PC-3 (cell line): ENCODE data around the gene PIK3R2. TPM values are rescaled to one million over a fixed set of nuclear protein-coding genes. Genes with fewer than 3 reads are reported as not detected.

Experiments
- ATAC-seq: fragments of 200-7000 bp; cut with Tn5 transposase; 2 replicates; pipeline ENCODE4 v1.9.1; 2020; ENCODE audit warnings: mild to moderate bottlenecking, moderate library complexity
- BruUV-seq: library from RNA; stranded (reverse); fragments of 400-500 nt; replicated peaks from 2 replicates; lab custom pipeline; 2021; lab: Mats Ljungman, UMichigan
- CTCF ChIA-PET: fragments of 300-600 bp; sonication (Branson Sonifier 250); formaldehyde crosslinking; loops from one replicate; lab custom pipeline; 2022; ENCODE audit warnings: antibody characterized with exemption; lab: Charles Lee
- POLR2A ChIA-PET: fragments of 300-600 bp; sonication (Branson Sonifier 250); formaldehyde crosslinking; loops from one replicate; lab custom pipeline; 2022; ENCODE audit warnings: antibody characterized with exemption; ENCODE audit not compliant: unreplicated experiment; lab: Charles Lee
- DNase-seq: peaks from one replicate; pipeline ENCODE4 v3.0.0-alpha.2; 2015
- H2AFZ ChIP-seq: fragments of 300-600 bp; sonication (generic); 2 replicates; pipeline ENCODE4 v1.6.0; 2016; ENCODE audit warnings: antibody characterized with exemption, low read length
- H3F3A ChIP-seq: fragments of 300-600 bp; sonication (generic); one replicate; pipeline ENCODE4 v1.6.0; 2017; ENCODE audit warnings: antibody characterized with exemption, low read length, control low read depth, mild to moderate bottlenecking; ENCODE audit not compliant: unreplicated experiment
- H3K27ac ChIP-seq: fragments of 300-600 bp; sonication (generic); 2 replicates; pipeline ENCODE4 v1.5.1; 2016; ENCODE audit warnings: mild to moderate bottlenecking, low read length
- H3K27me3 ChIP-seq: fragments of 300-600 bp; sonication (generic); 2 replicates; pipeline ENCODE4 v1.6.1; 2016; ENCODE audit warnings: low read length, mixed read lengths
- H3K36me3 ChIP-seq: fragments of 300-600 bp; sonication (generic); 2 replicates; pipeline ENCODE4 v1.6.1; 2016; ENCODE audit warnings: low read depth, mixed run types, low read length, mixed read lengths
- H3K4me1 ChIP-seq: fragments of 300-600 bp; sonication (generic); 2 replicates; pipeline ENCODE4 v1.5.1; 2016; ENCODE audit warnings: low read length; ENCODE audit not compliant: insufficient read depth
- H3K4me2 ChIP-seq: fragments of 300-600 bp; sonication (generic); 2 replicates; pipeline ENCODE4 v1.6.0; 2016; ENCODE audit warnings: low read length
- H3K4me3 ChIP-seq: fragments of 300-600 bp; sonication (generic); 2 replicates; pipeline ENCODE4 v1.5.1; 2016; ENCODE audit warnings: mild to moderate bottlenecking, low read length, mixed read lengths
- H3K79me2 ChIP-seq: fragments of 300-600 bp; sonication (generic); 2 replicates; pipeline ENCODE4 v1.6.1; 2017; ENCODE audit warnings: low read length, mixed read lengths
- H3K9ac ChIP-seq: fragments of 300-600 bp; sonication (generic); 2 replicates; pipeline ENCODE4 v1.6.0; 2016; ENCODE audit warnings: mild to moderate bottlenecking, low read length
- H3K9me2 ChIP-seq: fragments of 300-600 bp; sonication (generic); replicated peaks from 2 replicates; pipeline ENCODE4 v1.6.1; 2016; ENCODE audit warnings: mixed run types, low read length, mixed read lengths
- H3K9me3 ChIP-seq: fragments of 300-600 bp; sonication (generic); 2 replicates; pipeline ENCODE4 v1.6.1; 2016; ENCODE audit warnings: low read length, mixed read lengths
- H4K20me1 ChIP-seq: fragments of 300-600 bp; sonication (generic); 2 replicates; pipeline ENCODE4 v1.6.1; 2016; ENCODE audit warnings: low read length, mixed read lengths
- EZH2 ChIP-seq: fragments of 300-600 bp; sonication (generic); IDR thresholded peaks from one replicate; pipeline ENCODE4 v1.6.1; 2017; ENCODE audit warnings: antibody characterized with exemption, mild to moderate bottlenecking, low read length; ENCODE audit not compliant: unreplicated experiment
- EZH2phosphoT487 ChIP-seq: fragments of 300-600 bp; sonication (generic); IDR thresholded peaks from 2 replicates; pipeline ENCODE4 v1.6.1; 2018; ENCODE audit warnings: mild to moderate bottlenecking, antibody characterized with exemption, low read length, borderline replicate concordance
- intact Hi-C: fragments of 100-400 bp; cut with micrococcal nuclease; formaldehyde crosslinking; loops from 2 replicates; pipeline ENCODE4 v1.9.0; 2023
- total RNA-seq: library from RNA; depleted of rRNA; stranded (reverse); fragments of >200 nt; gene quantifications from 2 replicates; pipeline ENCODE4 v1.2.3, GENCODE V29; 2014
- TF ChIP-seq, protein P1 (sequence below): fragments of 300-600 bp; sonication (generic); conservative IDR thresholded peaks from 2 replicates; pipeline ENCODE4 v1.5.1; 2017; ENCODE audit warnings: antibody characterized with exemption, low read depth, mild to moderate bottlenecking, low read length

PIK3R2 gene
- total RNA-seq, 1 experiment from 2014 or later = 15.8 TPM

DNA sequence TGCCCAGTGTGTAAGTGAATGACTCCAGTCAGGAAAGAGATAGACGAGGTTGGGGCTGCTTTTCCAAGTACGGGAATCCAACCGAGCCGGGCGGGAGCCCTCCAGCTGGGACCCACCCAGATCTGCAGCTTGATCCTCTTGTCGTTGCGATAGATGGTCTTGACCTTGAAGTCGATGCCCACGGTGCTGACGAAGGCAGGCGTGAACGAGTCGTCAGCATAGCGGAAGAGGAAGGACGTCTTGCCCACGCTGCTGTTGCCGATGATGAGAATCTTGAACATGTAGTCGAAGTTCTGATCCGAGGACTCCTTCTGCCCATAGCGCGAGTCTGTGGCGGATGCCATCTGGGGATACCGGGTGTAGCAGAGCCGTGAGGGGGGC, 49.4 kb downstream of the PIK3R2 start:
- ATAC-seq (no peak), DNase-seq (no peak)
- ChIA-PET POLR2A (no interaction called here), CTCF (no interaction called here)
- H3K4me2 ChIP-seq = peak overlapping the region; percentile 98
- no peak overlapping the region for H2AFZ ChIP-seq
- no peaks in the 10 kb centered on the region for H3K27me3 ChIP-seq
- H3K9ac ChIP-seq = no peak overlapping the region; the same call in 1 of the 2 replicates
- no peaks in the 10 kb centered on the region for H3K9me3 ChIP-seq
- H3K4me3 ChIP-seq = peak overlapping the region; percentile 82
- H3K36me3 ChIP-seq = peaks cover 4% of the 10 kb centered on the region; the same call in 1 of the 2 replicates
- peaks cover 12% of the 10 kb centered on the region for H3K4me1 ChIP-seq
- no TSS peak for BruUV-seq
- no peaks in the 10 kb centered on the region for H3F3A ChIP-seq
- peaks cover 23% of the 10 kb centered on the region for H3K79me2 ChIP-seq
- intact Hi-C loops = loop anchor here (10.0 kb wide), 2 partner anchors 122 to 212 kb away; partner anchors contain the start of genes LSM4 and SSBP4
- TF ChIP-seq EZH2phosphoT487 = no peak
- H3K27ac ChIP-seq = no peak overlapping the region
- no peaks in the 10 kb centered on the region for H4K20me1 ChIP-seq
- H3K9me2 ChIP-seq = no peaks in the 10 kb centered on the region

DNA sequence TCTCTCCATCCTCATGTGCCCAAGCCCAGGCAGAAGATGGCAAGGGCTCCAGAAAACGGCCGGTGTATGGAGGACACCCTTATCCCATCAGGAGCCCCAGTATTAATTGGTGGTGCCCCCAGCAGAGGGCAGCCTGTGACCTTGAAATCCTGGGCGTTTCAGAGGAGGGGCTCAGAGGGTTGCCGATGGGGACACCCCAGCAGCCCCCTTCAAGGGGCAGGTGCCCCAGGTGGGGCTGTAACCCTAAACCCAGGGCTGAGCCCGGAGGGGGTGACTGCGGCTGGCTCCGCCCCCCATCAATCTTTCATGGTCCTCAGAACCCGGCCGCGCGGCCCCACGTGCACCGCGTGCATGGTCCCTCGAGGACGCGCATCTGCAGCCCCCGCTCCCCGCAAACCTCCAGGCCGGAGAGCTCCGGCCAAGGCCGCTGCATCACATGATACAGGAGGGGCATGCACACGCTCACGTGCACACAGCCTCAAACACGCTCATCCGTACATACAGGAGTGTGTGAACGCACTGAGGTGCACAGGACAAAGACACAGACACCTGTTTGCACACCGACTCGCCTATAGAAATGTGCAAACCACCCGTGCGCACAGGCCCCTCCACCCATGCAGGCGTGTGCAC, 49.9 kb downstream of the PIK3R2 start:
- H4K20me1 ChIP-seq = no peaks in the 10 kb centered on the region
- ATAC-seq = no peak
- DNase-seq = peak; percentile 18
- H3K36me3 ChIP-seq = peaks cover 4% of the 10 kb centered on the region; the same call in 1 of the 2 replicates
- peak overlapping the region; percentile 84 for H2AFZ ChIP-seq
- intact Hi-C loops = loop anchor here (10.0 kb wide), 2 partner anchors 122 to 212 kb away; partner anchors contain the start of genes LSM4 and SSBP4
- TF ChIP-seq EZH2 = no peak
- TF ChIP-seq, protein P1, sequence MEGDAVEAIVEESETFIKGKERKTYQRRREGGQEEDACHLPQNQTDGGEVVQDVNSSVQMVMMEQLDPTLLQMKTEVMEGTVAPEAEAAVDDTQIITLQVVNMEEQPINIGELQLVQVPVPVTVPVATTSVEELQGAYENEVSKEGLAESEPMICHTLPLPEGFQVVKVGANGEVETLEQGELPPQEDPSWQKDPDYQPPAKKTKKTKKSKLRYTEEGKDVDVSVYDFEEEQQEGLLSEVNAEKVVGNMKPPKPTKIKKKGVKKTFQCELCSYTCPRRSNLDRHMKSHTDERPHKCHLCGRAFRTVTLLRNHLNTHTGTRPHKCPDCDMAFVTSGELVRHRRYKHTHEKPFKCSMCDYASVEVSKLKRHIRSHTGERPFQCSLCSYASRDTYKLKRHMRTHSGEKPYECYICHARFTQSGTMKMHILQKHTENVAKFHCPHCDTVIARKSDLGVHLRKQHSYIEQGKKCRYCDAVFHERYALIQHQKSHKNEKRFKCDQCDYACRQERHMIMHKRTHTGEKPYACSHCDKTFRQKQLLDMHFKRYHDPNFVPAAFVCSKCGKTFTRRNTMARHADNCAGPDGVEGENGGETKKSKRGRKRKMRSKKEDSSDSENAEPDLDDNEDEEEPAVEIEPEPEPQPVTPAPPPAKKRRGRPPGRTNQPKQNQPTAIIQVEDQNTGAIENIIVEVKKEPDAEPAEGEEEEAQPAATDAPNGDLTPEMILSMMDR = peak; percentile 52
- peaks cover 15% of the 10 kb centered on the region for H3K4me1 ChIP-seq
- CTCF ChIA-PET = no interaction called here
- H3F3A ChIP-seq = no peaks in the 10 kb centered on the region
- peak overlapping the region; percentile 82 for H3K4me3 ChIP-seq
- no peak overlapping the region for H3K27ac ChIP-seq
- H3K9ac ChIP-seq = peak overlapping the region; percentile 55
- H3K9me3 ChIP-seq = no peaks in the 10 kb centered on the region
- POLR2A ChIA-PET = no interaction called here
- H3K9me2 ChIP-seq = no peaks in the 10 kb centered on the region
- H3K79me2 ChIP-seq = peaks cover 23% of the 10 kb centered on the region
- H3K27me3 ChIP-seq = no peaks in the 10 kb centered on the region
- peak overlapping the region; percentile 98 for H3K4me2 ChIP-seq
- no TSS peak for BruUV-seq

DNA sequence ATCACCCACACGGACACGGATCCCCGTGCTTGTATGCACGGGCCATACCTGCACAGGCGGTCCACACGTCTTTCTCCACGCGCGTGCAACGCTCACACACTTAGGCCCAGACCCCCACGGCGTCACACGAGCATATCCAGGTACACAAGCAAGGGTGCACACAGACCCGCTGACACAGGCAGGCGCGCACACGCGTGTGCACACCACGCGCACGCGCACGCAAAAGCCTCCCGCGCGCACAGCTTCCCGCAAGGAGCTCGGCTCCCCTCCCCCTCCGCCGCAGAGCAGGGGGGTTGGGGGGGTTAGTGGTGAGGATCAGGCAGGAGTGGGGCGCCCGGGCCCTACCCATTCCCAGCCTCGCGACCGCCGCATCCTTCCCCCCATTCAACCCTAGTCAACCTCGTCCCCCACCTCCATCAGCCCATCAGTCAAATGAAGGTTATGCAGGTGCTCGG, 50.5 kb downstream of the PIK3R2 start:
- H3K27ac ChIP-seq = no peak overlapping the region
- no peaks in the 10 kb centered on the region for H3K9me3 ChIP-seq
- peaks cover 16% of the 10 kb centered on the region for H3K4me1 ChIP-seq
- no peaks in the 10 kb centered on the region for H3K9me2 ChIP-seq
- H3K79me2 ChIP-seq = peaks cover 23% of the 10 kb centered on the region
- H3F3A ChIP-seq = no peaks in the 10 kb centered on the region
- peaks cover 4% of the 10 kb centered on the region; the same call in 1 of the 2 replicates for H3K36me3 ChIP-seq
- intact Hi-C loops = loop anchor here (10.0 kb wide), 2 partner anchors 121 to 211 kb away; partner anchors contain the start of genes LSM4 and SSBP4
- peak overlapping the region; percentile 98 for H3K4me2 ChIP-seq
- ChIA-PET POLR2A (interaction anchor here (2.0 kb wide), 1 partner anchor 78 kb away, joined by 10 read pairs; the partner anchor contains the start of gene JUND), CTCF (interaction anchor here (0.5 to 1.2 kb wide), 2 partner anchors 28 to 49 kb away, joined by 3 to 6 read pairs; no protein-coding TSS in a partner anchor)
- ATAC-seq = peak; percentile 2
- TF ChIP-seq EZH2 = no peak
- TF ChIP-seq, protein P1 = no peak
- TF ChIP-seq EZH2phosphoT487 = no peak
- H4K20me1 ChIP-seq = no peaks in the 10 kb centered on the region
- peak overlapping the region; percentile 55 for H3K9ac ChIP-seq
- TSS peak; percentile 31 for BruUV-seq
- peak overlapping the region; percentile 82 for H3K4me3 ChIP-seq
- H3K27me3 ChIP-seq = no peaks in the 10 kb centered on the region
- peak; percentile 30 for DNase-seq
- H2AFZ ChIP-seq = peak overlapping the region; percentile 84
